SIG-M5 treated with dmso at 0.1 percent for 504 hours (cell line): ENCODE results near the gene ARL2.
A peak's percentile ranks its signal among the peaks of the same experiment; 100 is the strongest.
"Not testable (repeated sequence)": the region's sequence is repeated elsewhere in the genome, so short reads cannot be mapped to it uniquely, and the experiment has no call there.

ENCODE experiments used
- DNase-seq: peaks from one replicate; lab custom pipeline; 2025; ENCODE audit not compliant: unreplicated experiment; lab: John Stamatoyannopoulos, UW

ARL2 gene

DNA sequence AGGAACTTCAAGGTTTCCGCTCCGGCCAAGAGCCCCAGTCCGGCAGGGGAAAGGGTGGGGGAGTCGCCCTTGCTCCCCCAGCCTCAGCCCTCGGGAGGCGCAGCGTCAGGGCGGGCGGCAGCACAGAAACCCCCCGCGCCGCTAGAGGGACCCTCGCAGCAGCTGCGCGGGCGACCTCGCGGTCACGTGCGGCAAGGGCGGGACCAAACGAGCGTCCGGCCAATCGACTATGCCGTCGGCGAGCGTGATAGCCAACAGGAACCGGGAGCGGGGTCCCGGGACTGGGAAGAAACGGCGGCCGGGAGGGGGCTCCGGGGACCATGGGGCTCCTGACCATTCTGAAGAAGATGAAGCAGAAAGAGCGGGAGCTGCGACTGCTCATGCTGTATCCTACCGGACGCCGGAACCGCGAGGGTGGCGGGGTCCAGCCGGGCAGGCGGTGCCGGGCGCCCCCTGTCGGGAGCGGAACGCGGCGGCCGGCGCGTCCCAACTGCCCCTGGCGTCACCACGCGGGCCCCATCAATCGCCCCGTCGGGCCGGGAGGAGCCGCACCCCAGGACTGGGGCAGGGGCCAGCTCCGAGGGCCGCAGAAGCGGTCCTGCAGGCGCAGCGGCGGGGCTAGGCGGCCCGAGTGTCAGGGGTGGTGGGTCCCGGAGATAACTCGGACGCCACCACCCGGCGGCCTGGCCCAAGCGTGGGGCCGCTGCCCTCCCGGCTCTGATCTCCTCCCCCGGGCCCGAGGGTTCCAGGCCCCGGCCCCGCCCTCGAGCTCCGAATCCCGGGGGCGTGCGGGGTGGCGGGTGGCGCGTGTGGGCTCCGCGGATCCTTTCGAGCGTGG is at the start of gene ARL2:
Gene ARL2, plus strand, starts transcription at position 273 of the 838 bp plus-strand sequence. Its CDS starts 48 bp downstream, at position 321.
- DNase-seq: peak; percentile 73

DNA sequence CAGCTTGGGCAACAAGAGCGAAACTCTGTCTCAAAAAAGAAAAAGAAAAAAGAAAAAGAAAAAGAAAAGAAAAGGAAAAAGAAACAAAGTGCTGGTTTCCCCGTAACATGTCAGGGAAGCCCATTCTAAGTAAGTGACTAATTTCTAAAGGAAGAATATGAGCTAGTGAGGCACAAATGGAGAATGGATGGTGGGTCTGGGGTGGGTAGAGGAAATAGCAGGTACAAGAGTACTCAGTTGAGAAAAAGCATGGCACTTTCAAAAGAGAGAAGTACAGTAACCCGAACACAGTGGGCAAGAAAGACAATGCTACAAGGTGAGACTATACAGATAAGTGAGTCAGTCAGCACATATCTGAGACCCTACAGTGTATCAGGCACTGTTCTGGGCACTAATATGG is 46.6 kb upstream of the ARL2 start:
- DNase-seq: no peak

DNA sequence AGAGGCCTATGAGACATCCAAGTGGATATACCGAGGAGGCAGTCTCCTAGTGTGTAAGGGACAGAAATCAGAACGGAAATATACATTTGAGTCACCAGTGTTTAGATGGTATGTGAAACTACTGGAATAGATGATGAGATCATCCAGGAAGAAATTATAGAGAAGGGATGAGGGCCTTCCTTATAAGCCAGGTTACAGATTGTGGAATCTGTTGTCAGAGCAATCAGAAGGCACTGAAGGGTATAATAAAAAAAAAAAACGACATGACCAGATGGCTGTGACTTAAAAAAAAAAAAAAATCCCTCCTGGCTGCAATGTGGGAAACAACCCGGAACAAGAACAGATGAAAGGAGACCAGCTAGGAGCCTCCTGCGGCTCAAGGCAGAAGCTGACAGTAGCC is 44.8 kb upstream of the ARL2 start:
- DNase-seq: no peak

DNA sequence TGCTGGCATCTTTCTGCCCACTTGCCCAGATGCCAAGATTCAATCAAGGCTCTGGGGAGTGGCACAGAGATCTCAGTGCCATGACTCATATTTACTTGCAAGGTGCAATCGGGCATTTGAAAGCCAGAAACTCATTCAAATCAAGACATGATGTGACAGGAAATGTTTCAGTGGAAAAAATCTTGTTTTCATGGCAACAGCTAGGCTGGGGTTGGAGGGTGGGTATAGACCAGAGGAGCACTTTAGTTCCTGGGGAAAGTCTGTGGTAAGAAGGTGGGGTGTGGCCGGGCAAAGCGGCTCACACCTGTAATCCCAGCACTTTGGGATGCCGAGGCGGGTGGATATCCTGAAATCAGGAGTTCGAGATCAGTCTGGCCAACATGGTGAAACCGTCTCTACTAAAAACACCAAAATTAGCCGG is 43.2 kb upstream of the ARL2 start:
- DNase-seq: no peak

DNA sequence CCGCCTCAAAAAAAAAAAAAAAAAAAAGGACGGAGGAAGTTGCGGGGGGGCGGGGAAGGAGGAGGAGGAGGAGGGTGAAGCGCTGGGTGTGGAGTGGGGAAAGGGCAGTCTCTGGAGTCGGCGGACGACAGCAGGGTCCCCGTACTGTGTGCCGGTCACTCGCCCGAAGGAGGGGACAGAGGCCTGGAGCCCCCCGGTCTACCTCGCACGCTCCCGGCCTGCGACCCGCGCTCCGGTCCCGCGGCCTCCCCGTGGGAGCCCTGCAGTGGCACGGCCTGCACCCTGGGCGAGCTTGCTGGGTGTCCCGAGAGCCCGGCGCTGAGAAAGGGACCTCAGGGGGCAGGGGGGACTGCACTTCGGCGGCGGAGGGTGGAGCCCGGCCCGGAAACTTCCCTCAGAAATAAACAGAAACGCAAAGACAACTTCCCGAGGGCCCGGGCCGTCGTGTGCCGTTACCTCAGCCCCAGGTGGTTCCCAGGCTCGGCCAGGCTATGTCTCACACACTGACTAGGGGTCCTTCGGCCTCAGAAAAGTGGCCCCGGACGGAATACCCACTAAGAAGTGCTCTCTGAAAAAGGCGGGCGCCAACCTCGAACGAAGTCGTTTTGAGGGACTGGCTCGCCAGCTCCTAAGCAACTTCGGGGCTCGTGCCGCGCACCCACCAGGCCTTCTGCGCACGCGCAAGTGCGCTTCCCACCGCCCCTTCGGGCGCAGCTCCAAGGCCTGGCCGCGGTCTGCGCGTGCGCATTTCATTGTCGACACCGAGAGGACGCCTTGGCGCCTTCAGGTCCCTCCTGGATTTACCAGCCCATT is 42.3 kb upstream of the ARL2 start, which contains the start of gene MAJIN:
Gene MAJIN, minus strand, starts transcription at position 688 of the 813 bp plus-strand sequence. CDS start 12,703 bp downstream, outside the sequence.
- DNase-seq: no peak

DNA sequence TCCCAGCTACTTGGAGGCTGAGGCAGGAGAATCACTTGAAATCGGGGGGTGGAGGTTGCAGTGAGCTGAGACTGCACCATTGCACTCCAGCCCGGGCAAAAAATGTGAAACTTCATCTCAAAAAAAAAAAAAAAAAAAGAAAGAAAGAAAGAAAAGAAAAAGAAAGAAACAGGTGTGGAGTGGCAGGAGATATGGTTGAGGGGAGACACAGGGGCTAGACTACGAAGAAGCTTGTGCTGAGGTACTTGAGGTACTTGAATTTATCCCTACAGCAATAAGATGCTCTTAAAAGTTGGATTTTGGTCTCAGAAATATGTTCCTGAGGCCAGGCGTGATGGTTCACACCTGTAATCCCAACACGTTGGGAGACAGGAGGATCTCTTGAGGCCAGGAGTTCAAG is 39.8 kb upstream of the ARL2 start:
- no peak for DNase-seq

DNA sequence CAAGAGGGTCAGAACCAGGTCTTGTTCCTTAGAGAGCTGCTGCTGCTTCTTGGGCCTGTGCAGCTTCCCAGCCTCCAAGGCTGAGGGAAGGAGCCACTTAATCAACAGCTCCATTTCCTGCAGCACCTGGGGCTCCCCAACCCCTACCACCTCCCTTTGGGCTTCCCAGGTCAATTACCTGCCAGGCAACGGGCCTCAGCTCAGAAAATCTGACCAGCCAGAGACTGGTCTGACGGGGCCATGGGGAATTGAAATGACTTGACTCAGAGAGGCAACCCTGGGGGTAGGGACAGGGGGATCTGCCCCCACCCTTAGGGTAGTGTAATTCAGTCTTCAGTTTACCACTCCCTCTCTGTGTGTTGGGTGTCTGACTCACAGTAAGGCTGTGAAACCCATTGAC is 37.3 kb upstream of the ARL2 start:
- DNase-seq: no peak

DNA sequence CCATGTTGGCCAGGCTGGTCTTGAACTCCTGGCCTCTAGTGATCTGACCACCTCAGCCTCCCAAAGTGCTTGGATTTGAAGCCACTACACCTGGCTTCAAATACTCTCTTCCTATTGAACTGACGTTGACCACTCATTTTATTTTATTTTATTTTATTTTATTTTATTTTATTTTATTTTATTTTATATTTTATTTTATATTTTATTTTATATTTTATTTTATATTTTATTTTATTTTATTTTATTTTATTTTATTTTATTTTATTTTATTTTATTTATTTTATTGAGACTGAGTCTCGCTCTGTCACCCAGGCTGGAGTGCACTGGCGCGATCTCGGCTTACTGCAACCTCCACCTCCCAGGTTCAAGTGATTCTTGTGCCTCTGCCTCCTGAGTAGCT is 30.6 kb upstream of the ARL2 start:
- not testable (repeated sequence) for DNase-seq

DNA sequence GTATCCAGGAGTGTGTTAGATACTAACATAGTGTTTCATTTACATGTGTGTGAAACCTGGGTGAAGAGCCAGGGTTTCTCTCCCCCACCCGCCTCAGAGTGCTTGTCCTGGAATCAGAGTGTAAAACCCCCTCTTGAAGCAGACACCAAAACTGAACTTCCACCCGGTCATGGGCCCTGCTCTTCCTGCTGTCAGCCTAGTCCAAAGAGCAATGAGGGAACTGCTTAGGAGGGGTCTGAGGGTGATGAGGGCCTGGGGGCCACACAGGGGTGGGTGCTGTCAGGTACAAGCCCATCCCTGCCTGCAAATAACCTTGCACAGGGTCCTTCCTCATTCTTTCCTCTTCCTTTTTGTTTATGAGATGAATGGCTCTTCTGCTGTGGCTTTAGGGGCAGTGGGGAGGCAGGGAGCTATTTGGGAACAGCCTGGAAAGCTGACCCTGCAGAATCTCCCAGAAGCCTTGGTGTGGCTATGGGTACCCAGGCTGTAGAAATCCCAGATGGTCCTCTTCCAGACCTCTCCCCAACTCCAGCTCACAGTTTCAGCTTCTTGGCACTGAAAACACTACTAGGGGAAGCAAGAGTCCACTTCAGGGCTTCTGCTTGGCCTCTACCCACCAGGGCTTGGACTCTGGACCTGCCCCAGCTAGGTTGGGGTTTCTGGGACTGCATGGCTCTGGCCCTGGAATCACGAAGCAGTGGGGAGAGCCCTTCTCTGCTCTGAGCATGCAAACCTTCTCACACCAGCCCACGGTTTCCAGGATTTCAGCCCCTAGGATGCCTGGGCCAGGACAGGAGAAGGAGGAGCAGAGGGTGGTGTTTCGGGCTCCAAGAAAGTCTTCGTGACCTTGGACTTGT is 25.7 kb upstream of the ARL2 start:
- DNase-seq: no peak

DNA sequence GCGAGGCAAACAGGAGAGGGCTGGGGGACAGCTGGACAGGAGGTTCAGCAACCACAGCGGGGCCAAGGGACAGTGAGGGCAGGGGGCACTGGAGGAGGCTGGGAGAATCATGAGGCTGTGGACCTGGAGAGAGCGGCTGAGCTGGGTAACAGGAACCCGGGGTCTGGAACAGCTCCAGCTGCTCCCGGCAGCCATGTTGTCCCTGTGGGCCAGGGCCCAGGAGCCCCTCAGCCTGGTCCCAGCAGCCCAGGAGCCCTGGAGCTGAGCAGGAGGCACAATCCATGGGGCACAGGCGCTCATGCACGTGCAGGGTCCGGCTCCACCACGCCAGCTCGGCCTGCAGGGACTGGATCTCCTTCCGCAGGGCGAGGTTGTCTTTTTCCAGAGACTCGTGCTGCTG is 24.5 kb upstream of the ARL2 start:
- no peak for DNase-seq

DNA sequence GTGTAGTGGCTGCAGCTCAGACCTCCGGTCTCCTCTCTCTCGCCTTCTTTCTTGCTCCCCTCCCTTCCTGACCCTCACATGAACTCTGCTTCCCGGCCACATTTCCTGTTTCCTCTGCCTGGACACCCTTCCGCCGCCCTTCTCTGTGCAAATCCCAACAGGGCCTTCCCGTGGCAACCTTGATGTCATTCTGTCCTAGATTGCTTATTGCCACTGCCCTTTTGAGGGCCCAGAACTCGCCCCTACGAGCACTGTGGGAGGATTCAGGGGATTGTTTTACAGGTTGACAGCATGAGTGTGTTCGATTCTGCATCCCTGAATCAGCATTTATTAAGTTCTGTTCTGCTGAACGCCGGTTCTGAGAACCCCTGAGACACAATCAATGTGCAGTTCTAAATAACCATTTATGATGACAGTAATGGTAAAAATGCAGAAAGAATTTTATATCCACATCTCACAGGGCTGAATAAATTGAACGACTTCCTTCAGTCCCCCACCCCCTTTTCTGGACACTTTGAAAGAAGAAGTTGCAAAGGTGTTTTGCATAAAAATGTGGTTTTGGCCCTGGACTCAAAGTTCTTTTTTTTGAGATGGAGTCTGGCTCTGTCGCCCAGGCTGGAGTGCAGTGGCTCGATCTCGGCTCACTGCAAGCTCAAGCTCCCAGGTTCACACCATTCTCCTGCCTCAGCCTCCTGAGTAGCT is 23.6 kb upstream of the ARL2 start:
- no peak for DNase-seq

DNA sequence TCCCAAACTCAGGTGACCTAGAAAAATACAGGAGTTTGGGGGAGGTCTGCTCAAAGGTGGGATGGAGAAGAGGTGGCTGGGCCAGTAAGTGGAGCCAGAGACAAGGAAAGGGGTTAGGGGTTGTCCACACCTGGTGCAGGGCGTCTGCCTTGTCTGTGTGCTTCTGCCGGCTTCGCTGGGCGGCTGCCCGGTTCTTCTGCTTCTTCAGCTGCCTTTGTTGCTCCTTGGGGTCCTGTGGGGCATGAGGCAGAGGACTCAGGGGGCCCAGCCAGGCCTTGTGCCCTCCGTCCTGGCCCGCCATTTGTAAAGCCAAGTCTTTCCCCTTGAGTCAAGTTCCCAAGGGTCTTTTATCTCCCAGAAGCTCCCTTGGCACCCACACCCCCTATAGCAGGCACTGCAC is 19.6 kb upstream of the ARL2 start:
- no peak for DNase-seq

DNA sequence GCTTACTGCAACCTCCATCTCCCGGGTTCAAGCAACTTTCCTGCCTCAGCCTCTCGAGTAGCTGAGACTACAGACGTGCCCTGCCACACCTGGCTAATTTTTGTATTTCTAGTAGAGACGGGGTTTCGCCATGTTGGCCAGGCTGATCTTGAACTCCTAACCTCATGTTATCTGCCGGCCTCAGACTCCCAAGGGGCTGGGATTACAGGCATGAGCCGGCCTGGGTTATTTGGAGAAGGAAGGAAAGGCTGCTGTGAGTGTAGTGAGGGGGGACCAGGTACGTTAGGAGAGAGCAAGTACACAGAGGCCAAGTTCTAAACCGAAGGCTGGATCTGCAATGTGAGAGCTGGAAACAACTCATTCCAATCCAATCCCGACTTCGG is 17.6 kb upstream of the ARL2 start:
- DNase-seq: no peak

DNA sequence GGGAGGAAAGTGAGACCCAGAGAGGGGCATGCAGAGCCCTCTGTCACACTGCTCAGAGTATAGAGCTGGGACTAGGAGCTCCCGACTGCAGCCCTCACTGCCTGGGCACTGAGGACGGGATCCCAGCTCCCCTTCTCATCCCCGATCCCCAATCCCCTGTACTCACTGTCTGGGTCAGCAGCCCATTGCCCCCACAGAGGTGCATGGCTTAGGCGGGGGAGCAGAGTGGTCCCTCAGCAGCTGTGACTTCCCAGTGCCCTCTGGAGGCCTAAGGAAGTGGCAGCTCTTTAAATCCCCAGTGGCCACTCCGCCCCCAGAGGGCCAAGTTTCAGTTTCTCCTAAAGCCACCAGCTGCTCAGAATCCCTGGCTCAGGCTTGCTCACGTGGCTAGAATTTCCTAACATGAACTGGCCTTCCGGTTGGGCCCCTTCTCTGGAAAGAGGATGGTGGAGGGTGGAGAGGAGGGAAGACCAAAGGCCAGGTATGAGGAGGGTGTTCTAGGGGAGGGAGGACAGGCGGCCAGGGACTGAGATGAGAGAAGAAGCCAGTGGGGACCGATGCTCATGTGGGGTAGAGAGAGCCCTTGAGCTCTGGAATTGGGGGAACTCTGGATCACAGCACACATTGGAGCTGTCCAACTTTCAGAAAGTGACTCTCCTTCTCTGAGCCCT is 17.1 kb upstream of the ARL2 start, which contains the start of gene BATF2:
Gene BATF2, minus strand, starts transcription at position 262 of the 671 bp plus-strand sequence. Its CDS starts 57 bp downstream, at position 205.
- peak; percentile 44 for DNase-seq

DNA sequence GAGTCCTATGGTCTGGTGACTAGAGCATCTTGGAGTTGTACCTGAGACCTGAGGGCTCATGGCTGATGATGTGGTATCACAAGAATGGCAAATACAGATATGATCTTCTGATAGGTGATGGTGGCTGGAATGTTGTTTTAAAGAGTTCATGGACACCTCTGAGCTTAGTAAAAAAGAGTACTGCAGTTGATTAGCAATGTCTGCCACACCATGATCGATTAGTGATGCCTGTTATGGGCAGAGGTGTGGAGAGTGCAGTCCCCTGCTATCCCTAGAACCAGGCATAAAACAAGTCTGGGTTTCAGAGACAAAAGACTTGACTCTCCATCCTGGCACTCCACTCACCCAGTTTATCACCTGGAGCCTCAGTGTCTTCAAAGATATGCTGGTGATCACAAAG is 15.8 kb upstream of the ARL2 start:
- no peak for DNase-seq

DNA sequence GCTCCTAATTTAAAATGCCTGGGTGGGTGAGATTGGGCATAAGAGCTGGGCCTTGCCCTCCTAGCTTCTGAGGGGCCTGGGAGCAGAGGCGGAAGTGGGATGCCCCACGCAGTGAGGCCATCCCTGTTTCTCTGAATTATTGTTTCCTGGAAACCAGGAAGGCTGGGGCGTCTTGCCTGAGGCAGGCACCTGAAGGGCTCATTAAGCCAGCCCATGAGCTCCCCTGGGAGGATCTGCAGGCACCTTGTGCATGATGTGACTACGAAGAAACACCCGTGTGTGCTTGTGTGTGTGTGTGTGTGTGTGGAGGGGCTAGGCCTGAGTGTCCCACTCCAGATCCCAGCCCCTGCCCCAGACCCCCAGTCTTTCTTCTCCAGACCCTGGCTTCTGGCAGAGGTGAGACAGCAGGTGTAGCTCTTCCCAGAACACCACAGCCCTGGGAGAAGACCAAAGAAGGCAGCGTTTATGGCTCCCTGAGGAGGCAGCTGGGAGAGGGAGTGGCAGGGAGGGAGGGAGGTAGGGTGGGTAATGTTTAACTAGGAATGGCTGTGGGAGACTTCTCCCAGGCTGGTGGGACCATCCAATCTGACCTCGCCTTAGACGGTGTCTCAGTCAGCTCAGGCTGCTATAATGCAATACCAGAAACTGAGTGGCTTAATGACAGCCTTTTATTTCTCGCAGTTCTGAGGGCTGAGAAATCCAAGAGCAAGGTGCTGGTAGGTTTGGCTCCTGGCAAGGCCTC is 15.1 kb upstream of the ARL2 start:
- no peak for DNase-seq

DNA sequence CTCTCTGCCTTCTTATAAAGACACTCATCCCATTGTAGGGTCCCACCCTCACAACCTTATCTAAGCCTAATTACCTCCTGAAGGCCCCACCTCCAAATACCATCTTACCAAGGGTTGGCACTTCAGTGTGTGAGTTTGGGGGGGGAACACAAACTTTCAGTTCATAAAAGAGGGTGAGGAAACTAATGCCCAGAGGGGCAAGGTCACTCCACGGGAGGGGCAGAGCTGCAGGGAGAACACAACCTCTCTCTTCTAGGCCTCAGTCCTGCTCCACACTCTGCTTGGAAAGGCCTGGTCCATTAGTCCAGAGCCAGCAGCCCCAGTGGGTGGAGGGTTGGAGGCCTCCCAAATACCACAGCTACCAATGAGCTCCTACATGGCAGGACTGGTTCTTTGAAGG is 14.5 kb upstream of the ARL2 start:
- no peak for DNase-seq

DNA sequence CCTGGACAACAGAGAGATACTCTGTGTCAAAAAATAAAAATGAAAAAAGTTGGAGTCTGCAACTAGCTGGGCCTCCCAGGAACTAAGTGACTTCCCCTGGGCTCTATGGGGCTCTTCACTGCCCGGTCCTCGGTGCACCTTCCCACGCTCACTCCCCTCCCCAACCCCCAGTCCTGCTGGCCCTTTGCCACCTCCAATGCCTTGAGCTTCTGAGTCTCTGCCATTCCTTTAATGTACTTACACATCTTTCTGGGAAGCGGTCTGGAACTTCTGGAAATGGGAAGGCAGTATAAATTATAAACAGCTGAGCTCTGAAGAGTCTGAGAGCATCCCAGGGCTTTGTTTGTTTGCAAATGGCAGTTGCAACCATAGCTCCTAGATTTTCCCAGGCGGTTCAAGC is 11.3 kb upstream of the ARL2 start:
- DNase-seq: no peak

DNA sequence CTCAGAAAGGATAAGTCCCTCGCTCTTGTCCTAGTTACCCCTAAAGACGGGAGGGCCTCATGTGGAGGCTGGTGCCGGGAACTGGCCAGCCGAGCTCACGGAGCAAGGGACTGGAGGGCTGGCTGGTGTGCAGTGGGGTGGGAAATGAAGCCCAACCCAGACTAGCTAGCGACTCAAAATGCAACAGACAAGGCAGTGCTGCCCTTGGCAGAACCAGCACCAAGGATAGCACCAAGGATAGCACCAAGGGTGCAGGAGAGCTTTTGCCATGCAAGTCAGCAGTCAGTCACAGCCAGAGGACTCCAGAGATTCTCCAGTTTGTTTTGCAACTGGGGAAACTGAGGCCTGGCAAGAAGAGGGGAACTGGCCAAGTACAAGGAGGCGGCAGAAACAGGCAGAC is 10.7 kb upstream of the ARL2 start:
- DNase-seq: no peak
